Hypothalamus (tissue), 51 donors: Measurements from ENCODE around the gene WLS.
A peak's percentile ranks its signal among the peaks of the same experiment; 100 is the strongest.

Experiments
- DNase-seq, 51 donors: peaks; one replicate each; lab custom pipeline; 2025; lab: John Stamatoyannopoulos, UW

WLS gene

DNA sequence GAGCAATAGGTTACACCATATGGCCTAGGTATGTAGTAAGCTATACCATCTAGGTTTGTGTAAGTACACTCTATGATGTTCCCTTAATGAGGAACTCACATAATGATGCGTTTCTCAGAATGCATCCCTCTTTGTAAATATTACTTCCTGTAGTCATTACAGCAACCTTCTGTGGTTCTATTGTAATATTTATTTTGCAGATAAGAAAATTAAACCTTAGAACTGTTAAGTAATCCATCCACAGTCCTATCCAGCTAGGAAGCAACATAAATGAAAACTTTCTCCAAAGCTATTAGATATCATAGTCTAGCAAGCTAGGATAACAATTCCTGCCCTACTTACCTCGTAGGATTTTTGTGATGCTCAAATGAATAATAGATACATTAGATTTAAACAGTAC, 88.7 kb downstream of the WLS start:
- DNase-seq: no peak

DNA sequence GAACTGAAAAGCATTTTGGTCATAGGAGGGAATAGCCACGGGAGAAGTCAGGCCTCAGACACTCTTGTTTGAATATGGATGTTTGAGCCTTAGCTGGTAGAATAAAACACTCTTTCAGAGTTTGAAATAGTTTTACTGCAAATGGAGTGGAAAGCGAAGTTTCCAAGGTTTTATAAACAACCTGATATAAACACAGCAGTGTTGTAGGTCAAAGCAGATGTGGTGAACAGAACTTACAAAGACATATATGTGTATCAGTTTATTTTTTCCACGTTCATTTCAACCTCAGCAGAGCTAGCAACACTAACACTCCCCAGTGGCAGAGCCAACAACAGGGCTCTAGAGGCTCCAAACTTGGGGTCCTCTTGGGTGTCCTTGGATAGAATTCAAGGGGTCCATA, 89.9 kb downstream of the WLS start:
- no peak for DNase-seq

GRCh38 chr1:68142036-68142435, 90.3 kb downstream of the WLS start:
- DNase-seq: no peak

- DNase-seq: peak in 5 of 51 donors; percentile 4 to 51 (median 14)
Measured at GRCh38 chr1:68141071-68142021, 91.0 kb downstream of the WLS start.

- no peak for DNase-seq
Measured at GRCh38 chr1:68140536-68140935, 91.8 kb downstream of the WLS start.

DNA sequence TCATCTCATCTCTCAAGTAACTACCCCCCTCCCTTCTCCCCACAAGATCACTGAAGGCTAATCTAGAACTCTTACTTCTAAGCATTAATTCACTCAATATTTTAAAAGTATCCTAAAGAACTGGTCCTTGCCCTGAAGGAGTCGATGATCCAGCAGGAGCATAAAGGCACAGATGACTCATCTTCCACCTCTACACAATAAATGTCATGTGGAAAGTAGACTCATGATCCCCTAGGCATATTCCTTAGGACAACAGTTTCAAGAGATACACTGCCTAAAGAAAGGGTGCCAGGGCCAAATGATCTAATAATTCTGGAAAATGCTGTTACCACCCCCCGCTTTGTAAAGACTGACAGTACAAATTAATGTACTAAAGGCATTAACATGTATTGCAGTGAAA, 96.1 kb downstream of the WLS start:
- no peak for DNase-seq

- peak in 1 of 51 donors; percentile 48 for DNase-seq
Measured at GRCh38 chr1:68132426-68133130, 99.7 kb downstream of the WLS start.

DNA sequence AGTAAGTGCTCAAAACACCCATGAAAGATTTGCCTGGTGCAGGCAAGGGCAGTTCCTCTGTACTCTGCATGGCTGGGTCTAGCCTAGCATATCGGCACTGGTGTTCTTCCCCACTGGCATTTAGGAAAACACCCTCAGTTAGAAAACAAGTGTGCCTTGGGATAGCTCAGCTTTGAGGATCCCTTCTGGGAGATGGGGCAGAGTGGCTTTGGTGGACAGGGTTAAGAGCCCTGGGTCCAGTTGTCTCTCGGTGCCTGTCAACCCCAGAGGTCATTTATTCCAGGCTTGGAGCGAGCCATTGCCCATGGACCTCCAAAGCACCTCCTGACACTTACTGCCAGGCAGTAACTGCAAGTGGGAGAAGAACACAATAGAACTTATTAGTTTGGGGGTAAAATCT, 101.1 kb downstream of the WLS start:
- DNase-seq: no peak

DNA sequence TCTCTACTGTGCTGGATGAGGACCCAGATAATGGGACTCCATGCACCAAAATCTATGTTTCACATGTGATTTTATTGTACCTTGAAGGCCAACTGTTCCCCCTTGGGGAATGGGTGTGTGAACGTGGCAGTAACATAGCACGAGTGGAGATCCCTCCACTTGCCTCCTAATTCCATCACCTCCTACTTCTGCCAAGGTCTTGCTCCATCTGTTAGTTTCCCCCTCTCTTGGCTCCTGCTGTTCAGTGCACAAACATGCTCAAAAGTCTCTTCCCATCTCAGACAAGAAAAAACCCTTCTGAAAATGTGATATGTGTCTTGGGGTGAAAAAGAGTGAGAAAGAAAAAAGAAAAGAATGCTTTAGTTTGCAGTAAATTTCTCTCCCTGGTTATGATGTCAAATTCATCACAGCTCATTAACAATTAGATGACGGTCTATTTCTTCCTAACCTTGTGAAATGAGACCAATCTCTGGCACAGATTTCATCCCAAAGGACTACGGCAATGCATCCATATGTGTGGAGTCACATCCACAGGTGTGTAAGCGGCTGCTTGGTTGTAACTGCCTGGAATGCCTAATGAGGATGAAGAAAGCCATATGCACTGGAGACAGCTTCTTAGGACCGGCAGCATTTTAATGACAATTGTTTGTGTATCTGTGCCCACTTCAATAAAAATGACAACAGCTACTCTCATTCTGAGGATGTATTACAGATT, 102.6 kb downstream of the WLS start:
- DNase-seq: no peak

DNA sequence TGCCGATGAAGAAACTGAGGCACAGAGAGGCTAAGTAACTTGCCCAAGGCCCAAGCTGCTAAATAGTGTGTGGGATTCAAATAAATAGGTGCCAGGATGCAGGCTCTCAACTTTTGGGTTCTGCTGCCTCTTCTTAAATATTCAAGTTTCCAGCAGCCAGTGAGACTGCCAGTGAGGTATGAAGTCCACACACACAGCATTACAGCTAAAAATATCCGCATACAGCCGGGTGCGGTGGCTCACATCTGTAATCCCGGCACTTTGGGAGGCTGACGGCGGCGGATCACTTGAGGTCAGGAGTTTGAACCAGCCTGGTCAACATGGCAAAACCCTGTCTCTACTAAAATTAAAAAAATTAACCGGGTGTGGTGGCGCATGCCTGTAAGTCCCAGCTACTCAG, 103.5 kb downstream of the WLS start:
- no peak for DNase-seq

GRCh38 chr1:68128157-68128556, 104.2 kb downstream of the WLS start:
- DNase-seq: no peak

- DNase-seq: no peak
Measured at GRCh38 chr1:68121536-68121935, 110.8 kb downstream of the WLS start.

GRCh38 chr1:68120136-68120791, 112.1 kb downstream of the WLS start:
- DNase-seq: peak in 19 of 51 donors; percentile 8 to 78 (median 30)

- no peak for DNase-seq
Measured at GRCh38 chr1:68119445-68119844, 112.9 kb downstream of the WLS start.

GRCh38 chr1:68117416-68117815, 114.9 kb downstream of the WLS start:
- DNase-seq: no peak

DNA sequence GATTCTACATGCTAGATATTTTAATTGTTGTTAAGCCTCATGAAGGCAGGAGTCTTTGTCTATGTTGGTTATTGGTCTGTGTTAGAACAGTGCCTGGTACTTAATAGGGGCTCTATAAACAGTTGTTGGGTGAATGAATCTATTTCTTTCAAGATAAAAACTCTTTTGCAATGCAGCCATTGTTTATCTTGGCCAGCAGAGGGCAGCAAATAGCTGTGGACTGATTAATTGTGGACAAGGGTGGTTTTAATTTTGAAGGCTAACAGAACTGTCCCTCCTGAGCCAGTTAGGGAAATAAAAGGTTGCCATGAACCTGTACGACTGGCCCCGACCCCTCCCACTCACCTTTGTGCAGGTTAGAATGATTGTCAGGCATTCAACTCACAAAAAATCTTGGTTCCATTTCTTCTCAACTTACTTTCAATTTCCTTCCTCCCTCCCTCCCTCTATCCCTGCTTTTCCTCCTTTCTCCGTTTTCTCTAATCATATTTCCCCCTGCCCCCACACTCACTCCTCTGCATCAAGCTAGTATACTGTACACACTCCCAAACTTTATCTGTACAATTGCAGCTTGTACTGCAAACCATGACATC, 115.6 kb downstream of the WLS start:
- DNase-seq: peak in 24 of 51 donors; percentile 8 to 66 (median 40)

GRCh38 chr1:68115308-68115707, 117.0 kb downstream of the WLS start:
- DNase-seq: no peak

- no peak for DNase-seq
Measured at GRCh38 chr1:68113966-68114365, 118.4 kb downstream of the WLS start.

- peak in 33 of 51 donors; percentile 25 to 79 (median 55) for DNase-seq
Measured at GRCh38 chr1:68112835-68113243, 119.5 kb downstream of the WLS start.
